Measurements from ENCODE around the gene VAV1. TPM values are rescaled to one million over a fixed set of nuclear protein-coding genes. Genes with fewer than 3 reads are reported as not detected.
"Not testable (repeated sequence)": the region's sequence is repeated elsewhere in the genome, so short reads cannot be mapped to it uniquely, and the experiment has no call there.

Gene VAV1
- total RNA-seq, 1 donor from 2014 or later, result 36.2 TPM

DNA sequence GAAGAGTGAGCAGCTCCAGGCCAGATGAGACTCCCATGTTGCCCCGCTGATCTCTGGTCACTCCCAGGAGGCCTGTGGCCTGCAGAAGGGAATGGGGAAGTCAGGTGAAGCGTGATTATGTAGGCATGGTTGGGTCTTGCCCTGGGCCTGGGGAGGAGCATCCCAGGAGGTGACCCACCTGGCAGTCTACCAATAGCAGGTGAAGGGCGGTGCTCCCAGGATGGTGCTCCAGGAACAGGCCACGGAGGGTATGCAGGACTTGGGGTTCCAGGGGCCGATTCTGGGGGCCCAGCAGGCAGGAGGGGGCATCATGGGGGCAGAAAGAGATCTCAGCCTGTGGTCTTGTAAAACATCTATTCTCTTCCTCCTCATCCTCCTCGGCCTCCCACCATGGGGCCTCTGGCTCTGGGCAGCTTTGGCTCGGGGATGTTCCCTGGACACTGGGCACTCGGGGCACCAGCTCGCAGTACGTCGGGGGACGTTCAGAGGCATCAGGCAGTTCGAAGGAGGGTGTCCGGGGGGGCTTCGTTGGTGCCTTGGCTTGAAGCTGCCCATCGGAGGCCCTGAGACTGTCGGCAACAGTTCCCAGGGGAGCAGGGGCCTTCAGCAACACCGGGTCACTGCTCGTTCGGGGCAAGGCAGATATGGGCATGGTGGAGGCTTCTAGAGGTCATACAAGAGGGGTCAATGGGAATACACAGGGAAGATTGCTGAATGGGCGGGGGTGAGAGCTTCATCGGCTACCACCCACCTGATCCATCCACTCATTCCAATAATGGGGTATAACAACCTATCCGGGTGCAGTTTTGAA, 17.6 kb upstream of the VAV1 start:
- DNase-seq (no peak), ATAC-seq (no peak)
- H3K36me3 ChIP-seq, result peaks cover 49% of the 10 kb centered on the region
- TF ChIP-seq, protein P1, sequence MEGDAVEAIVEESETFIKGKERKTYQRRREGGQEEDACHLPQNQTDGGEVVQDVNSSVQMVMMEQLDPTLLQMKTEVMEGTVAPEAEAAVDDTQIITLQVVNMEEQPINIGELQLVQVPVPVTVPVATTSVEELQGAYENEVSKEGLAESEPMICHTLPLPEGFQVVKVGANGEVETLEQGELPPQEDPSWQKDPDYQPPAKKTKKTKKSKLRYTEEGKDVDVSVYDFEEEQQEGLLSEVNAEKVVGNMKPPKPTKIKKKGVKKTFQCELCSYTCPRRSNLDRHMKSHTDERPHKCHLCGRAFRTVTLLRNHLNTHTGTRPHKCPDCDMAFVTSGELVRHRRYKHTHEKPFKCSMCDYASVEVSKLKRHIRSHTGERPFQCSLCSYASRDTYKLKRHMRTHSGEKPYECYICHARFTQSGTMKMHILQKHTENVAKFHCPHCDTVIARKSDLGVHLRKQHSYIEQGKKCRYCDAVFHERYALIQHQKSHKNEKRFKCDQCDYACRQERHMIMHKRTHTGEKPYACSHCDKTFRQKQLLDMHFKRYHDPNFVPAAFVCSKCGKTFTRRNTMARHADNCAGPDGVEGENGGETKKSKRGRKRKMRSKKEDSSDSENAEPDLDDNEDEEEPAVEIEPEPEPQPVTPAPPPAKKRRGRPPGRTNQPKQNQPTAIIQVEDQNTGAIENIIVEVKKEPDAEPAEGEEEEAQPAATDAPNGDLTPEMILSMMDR (IDR thresholded peaks at IDR 0.05), result no peak
- peaks cover 12% of the 10 kb centered on the region for H3K4me1 ChIP-seq
- no peaks in the 10 kb centered on the region for H3K27me3 ChIP-seq (ENCODE audit: low read depth)
- no peaks in the 10 kb centered on the region for H3K9me3 ChIP-seq
- H3K27ac ChIP-seq, result no peak overlapping the region
- intact Hi-C loops (cut with DNase I), result no loop called here
- H3K4me3 ChIP-seq, result no peak overlapping the region

DNA sequence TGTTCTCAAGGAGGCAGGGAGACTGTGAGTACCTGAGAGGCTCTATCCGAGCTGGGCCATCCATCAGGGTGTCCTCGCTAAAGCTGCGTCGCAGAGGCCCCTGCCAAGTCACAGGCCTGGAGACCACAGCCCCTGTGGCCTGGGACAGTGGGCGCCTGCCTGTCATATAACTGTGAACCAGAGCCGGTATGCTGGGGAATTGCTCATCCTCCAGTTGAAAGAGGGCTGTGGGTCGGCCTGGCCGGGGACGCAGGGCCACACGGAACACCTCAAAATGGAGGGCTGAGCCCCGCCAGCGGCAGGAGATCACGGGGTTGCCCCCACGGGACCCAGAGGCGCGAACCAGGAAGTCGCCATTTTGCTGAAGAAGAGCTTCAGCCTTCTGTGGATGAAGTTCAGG, 11.9 kb upstream of the VAV1 start:
- intact Hi-C loops (cut with DNase I), result no loop called here
- DNase-seq (no peak), ATAC-seq (no peak)
- H3K4me1 ChIP-seq, result peaks cover 5% of the 10 kb centered on the region
- H3K27me3 ChIP-seq (ENCODE audit: low read depth), result no peaks in the 10 kb centered on the region
- H3K27ac ChIP-seq, result no peak overlapping the region
- TF ChIP-seq, protein P1 (IDR thresholded peaks at IDR 0.05), result no peak
- no peak overlapping the region for H3K4me3 ChIP-seq
- H3K36me3 ChIP-seq, result peaks cover 31% of the 10 kb centered on the region
- H3K9me3 ChIP-seq, result no peaks in the 10 kb centered on the region

DNA sequence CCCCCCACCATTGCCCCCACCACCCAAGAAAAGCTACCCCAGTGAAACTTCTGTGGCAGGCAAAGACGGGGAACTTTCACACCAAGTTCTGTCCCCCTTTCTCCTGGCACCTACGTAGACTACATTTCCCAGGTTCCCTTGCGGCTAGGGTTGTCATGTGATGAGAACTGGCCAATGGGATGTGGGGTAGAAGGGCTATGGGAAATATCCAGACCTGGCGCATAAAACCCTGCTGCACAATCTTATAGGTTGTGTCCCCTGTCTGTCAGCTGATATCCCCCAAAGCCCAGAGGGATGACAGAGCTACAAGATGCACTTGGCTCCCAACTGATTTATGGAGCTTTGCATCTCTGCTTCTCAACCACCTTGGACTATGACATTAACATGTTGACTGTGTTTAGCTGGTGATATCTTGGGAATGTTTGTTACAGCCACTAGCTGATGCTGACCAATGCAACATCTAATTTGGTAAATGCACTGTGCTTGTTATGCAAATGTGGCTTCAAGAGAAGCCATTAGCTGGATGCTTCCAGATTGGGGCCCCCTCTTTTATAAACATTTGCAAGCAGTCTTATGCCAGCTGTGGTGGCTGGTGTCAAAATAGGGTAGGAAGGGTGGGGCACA, 11.3 kb upstream of the VAV1 start:
- peaks cover 31% of the 10 kb centered on the region for H3K36me3 ChIP-seq
- no peaks in the 10 kb centered on the region for H3K9me3 ChIP-seq
- ATAC-seq (no peak), DNase-seq (no peak)
- intact Hi-C loops (cut with DNase I), result no loop called here
- TF ChIP-seq, protein P1 (IDR thresholded peaks at IDR 0.05), result no peak
- H3K27ac ChIP-seq, result no peak overlapping the region
- H3K4me3 ChIP-seq, result no peak overlapping the region
- peaks cover 10% of the 10 kb centered on the region for H3K4me1 ChIP-seq
- no peaks in the 10 kb centered on the region for H3K27me3 ChIP-seq (ENCODE audit: low read depth)

DNA sequence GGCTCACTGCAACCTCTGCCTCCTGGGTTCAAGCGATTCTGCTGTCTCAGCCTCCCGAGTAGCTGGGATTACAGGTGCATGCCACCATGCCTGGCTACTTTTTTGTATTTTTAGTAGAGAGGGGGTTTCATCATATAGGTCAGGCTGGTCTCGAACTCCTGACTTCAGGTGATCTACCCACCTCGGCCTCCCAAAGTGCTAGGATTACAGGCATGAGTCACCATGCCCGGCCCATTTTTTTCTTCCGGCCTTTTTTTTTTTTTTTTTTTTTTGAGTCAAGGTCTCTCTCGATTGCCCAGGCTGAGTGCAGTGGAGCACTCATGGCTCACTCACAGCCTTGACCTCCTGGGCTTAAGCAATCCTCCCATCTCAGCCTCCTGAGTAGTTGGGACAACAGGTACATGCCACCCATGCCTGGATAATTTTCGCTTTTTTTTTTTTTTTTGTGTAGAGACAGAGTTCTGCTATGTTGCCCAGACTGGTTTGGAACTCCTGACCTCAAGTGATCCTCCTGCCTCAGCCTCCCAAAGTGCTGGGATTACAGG, 10.2 kb upstream of the VAV1 start:
- peaks cover 21% of the 10 kb centered on the region for H3K4me1 ChIP-seq
- ATAC-seq; H3K27ac ChIP-seq; H3K9me3 ChIP-seq; intact Hi-C loops (cut with DNase I); H3K4me3 ChIP-seq; DNase-seq; H3K27me3 ChIP-seq (ENCODE audit: low read depth): not testable (repeated sequence)
- peaks cover 31% of the 10 kb centered on the region for H3K36me3 ChIP-seq

DNA sequence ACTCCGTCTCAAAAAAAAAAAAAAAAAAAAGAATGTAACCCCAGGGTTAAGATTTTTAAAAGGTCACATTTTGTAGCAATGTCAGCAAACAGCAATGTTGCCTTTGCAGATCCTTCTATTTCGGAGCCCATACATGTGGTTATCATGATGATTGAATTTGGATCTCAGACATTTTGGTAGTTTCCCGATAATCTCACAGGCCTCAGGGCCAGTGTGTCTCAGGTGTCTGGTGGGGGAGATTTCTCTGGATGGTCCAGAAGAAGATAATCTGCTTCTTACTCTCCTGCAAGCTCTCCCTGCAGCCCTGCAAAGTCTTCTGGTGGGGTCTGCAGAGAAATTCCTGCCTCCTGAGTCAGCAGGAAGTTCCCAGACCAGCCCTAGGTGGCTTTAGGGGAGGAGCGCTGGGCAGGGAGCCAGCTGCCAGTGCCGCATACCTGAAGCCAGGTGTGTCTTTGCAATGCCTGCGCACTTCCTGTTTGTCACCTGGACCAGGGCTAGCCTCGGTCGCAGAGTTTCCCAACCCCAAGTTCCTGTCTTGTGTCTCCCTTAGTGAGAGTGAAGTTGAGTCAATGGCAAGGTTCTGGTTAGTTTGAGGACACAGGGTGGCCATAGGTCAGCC, 6.7 kb upstream of the VAV1 start:
- Histone ChIP-seq H3K4me1 (peaks cover 31% of the 10 kb centered on the region), H3K36me3 (peaks cover 9% of the 10 kb centered on the region), H3K27me3 (ENCODE audit: low read depth) (peaks cover 8% of the 10 kb centered on the region), H3K27ac (peak overlapping the region; percentile 74), H3K9me3 (no peaks in the 10 kb centered on the region), H3K4me3 (peak overlapping the region; percentile 61)
- TF ChIP-seq, protein P1 (IDR thresholded peaks at IDR 0.05), result no peak
- ATAC-seq (peak; percentile 78 to 83), DNase-seq (peak; percentile 95)
- intact Hi-C loops (cut with DNase I), result no loop called here

Data from lower lobe of right lung (tissue), 2 donors.